ENCODE measurements around the gene PMM1. TPM values are rescaled to one million over a fixed set of nuclear protein-coding genes. Genes with fewer than 3 reads are reported as not detected.
A peak's percentile ranks its signal among the peaks of the same experiment; 100 is the strongest.
"Not testable (repeated sequence)": the region's sequence is repeated elsewhere in the genome, so short reads cannot be mapped to it uniquely, and the experiment has no call there.

PMM1 gene
- polyA plus RNA-seq, 3 donors, result 51.8 to 64.6 (median 59.9) TPM

- DNase-seq, result no peak
These were observed 14.3 kb upstream of the PMM1 start for GRCh38 chr22:41603873-41604332.

- DNase-seq, result no peak
These were observed 11.3 kb upstream of the PMM1 start for GRCh38 chr22:41600976-41601375.

GRCh38 chr22:41598891-41599635 is 9.4 kb upstream of the PMM1 start:
- DNase-seq, result no peak

- DNase-seq, result no peak
These were observed 8.4 kb upstream of the PMM1 start for GRCh38 chr22:41598081-41598480.

GRCh38 chr22:41597635-41597953 is 8.0 kb upstream of the PMM1 start:
- DNase-seq, result no peak

GRCh38 chr22:41596776-41597634 is 7.4 kb upstream of the PMM1 start:
- peak; percentile 34 for DNase-seq

- DNase-seq, result no peak
These were observed 6.1 kb upstream of the PMM1 start for GRCh38 chr22:41595703-41596102.

- DNase-seq, result not testable (repeated sequence)
These were observed 3.8 kb upstream of the PMM1 start for GRCh38 chr22:41593336-41593960.

GRCh38 chr22:41587347-41587723 is 2.3 kb downstream of the PMM1 start:
- DNase-seq, result no peak

- no peak for DNase-seq
These were observed 3.7 kb downstream of the PMM1 start for GRCh38 chr22:41585898-41586297.

GRCh38 chr22:41584881-41585280 is 4.8 kb downstream of the PMM1 start:
- no peak for DNase-seq

- DNase-seq, result no peak
These were observed 6.9 kb downstream of the PMM1 start for GRCh38 chr22:41582694-41583093.

GRCh38 chr22:41579997-41580355 is 9.7 kb downstream of the PMM1 start:
- no peak for DNase-seq

GRCh38 chr22:41579297-41579996 is 10.2 kb downstream of the PMM1 start:
- no peak for DNase-seq

- DNase-seq, result no peak
These were observed 10.8 kb downstream of the PMM1 start for GRCh38 chr22:41578818-41579217.

- DNase-seq, result no peak
These were observed 11.5 kb downstream of the PMM1 start for GRCh38 chr22:41578114-41578513.

GRCh38 chr22:41576877-41577276 is 12.8 kb downstream of the PMM1 start:
- DNase-seq, result no peak

GRCh38 chr22:41575533-41575932 is 14.1 kb downstream of the PMM1 start:
- DNase-seq, result no peak

GRCh38 chr22:41574847-41575381 is 14.7 kb downstream of the PMM1 start:
- DNase-seq, result no peak

- no peak for DNase-seq
These were observed 16.0 kb downstream of the PMM1 start for GRCh38 chr22:41573677-41574076.

GRCh38 chr22:41572305-41572704 is 17.3 kb downstream of the PMM1 start:
- DNase-seq, result not testable (repeated sequence)

GRCh38 chr22:41571786-41572185 is 17.9 kb downstream of the PMM1 start:
- DNase-seq, result no peak
